ENCODE results near the gene CNTNAP4. TPM values are rescaled to one million over a fixed set of nuclear protein-coding genes. Genes with fewer than 3 reads are reported as not detected.

CNTNAP4 gene
- total RNA-seq, 1 experiment from 2014 or later = not detected

DNA sequence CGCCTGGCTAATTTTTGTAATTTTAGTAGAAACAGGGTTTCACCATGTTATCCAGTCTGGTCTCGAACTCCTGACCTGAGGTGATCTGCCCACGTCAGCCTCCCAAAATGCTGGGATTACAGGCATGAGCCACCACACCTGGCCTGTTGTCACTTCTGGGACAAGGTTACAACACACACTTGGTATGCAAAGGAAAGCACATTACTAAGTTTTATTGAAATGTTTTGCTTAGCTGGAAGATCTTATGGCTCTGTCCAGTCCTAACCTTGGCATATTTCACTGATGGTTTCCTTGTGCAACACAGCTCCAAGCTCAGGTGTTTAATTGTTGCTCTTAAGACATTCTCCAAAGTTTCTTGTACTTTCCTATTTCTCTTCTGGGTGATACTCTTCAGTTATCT is 94.2 kb downstream of the CNTNAP4 start:
- DNase-seq = no peak
- Histone ChIP-seq H3K4me3 (no peak overlapping the region), H3K9me3 (no peaks in the 10 kb centered on the region), H3K36me3 (no peaks in the 10 kb centered on the region), H3K27me3 (no peaks in the 10 kb centered on the region)

DNA sequence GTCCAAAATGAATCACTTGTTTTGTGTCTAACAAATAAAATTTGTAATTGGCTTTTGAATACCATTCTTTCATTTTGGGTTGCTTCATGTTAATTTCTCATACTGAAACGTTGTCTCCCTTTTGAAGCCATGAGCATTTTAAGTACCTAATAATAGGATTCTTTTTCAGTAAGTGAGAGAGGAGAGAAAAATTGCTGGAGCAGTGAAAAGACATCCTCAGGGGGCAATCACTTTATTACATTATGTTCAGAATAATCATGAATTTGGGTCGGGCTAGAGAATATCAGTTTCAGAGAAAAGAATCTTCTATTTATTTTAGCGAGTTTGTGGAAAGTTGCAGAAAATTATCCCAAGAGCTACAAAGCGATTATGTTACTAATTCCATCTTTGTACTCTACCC is 96.8 kb downstream of the CNTNAP4 start:
- H3K9me3 ChIP-seq = no peaks in the 10 kb centered on the region
- no peak overlapping the region for H3K4me3 ChIP-seq
- no peak for DNase-seq
- H3K27me3 ChIP-seq = no peaks in the 10 kb centered on the region
- no peaks in the 10 kb centered on the region for H3K36me3 ChIP-seq

DNA sequence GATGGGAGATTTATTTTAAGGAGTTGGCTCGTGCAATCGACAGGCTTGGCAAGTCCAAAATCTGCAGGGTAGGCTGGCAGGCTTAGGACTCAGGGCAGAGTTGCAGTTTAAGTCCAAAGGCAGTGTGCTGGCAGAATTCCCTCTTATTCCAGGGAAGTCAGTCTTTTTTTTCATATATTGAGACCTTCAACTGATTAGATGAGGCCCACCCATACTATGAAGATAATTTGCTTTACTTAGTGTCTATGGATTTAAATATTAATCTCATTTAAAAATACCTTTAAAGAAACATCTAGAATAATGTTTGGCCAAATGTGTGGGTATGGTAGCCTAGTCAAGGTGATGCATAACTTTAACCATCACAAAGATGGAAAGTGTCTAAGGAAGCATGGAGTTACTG is 99.8 kb downstream of the CNTNAP4 start:
- no peaks in the 10 kb centered on the region for H3K9me3 ChIP-seq
- no peak for DNase-seq
- H3K27me3 ChIP-seq = no peaks in the 10 kb centered on the region
- no peak overlapping the region for H3K4me3 ChIP-seq
- no peaks in the 10 kb centered on the region for H3K36me3 ChIP-seq

DNA sequence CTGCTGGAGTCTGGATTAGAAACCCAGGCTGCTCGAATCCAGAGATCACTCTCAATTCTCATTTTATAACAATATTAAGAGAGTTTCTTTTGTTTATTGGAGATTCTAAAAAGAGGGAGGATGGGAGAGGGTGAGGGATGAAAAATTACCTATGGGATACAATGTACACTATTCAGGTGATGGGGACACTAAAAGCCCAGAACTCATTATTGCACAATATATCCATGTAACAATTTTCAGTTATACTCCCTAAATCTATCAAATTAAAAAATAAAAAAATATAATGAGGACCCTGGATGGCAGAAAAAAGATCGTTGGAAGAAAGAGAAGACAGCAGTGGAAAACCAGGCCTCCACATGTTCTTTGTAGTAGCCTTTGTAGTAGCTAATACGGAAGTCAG is 100.8 kb downstream of the CNTNAP4 start:
- no peaks in the 10 kb centered on the region for H3K36me3 ChIP-seq
- H3K9me3 ChIP-seq = no peaks in the 10 kb centered on the region
- no peak overlapping the region for H3K4me3 ChIP-seq
- DNase-seq = no peak
- no peaks in the 10 kb centered on the region for H3K27me3 ChIP-seq

DNA sequence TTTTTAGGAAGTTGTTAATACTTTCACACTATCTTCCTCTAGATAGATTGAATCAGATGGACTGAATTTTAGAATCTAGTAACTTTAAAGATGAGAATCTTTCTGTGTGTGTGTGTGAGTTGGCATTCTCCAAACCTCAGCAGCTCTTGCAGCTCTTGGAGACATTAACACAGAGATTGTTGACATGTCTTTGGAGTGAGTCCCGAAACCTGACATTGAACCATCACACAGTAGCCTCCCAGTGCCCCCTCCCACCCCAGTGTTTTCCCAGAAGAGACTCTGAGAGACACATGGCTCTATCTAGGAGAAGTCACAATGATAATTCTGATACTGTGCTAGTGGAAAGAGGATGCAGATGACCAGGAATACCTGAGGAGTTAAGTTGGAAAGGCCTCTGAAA is 103.9 kb downstream of the CNTNAP4 start:
- DNase-seq = no peak
- H3K27me3 ChIP-seq = no peaks in the 10 kb centered on the region
- no peak overlapping the region for H3K4me3 ChIP-seq
- H3K9me3 ChIP-seq = no peaks in the 10 kb centered on the region
- H3K36me3 ChIP-seq = no peaks in the 10 kb centered on the region

GRCh38 chr16:76385601-76386230 is 108.5 kb downstream of the CNTNAP4 start:
- Histone ChIP-seq H3K9me3 (no peaks in the 10 kb centered on the region), H3K36me3 (no peaks in the 10 kb centered on the region), H3K4me3 (no peak overlapping the region), H3K27me3 (no peaks in the 10 kb centered on the region)
- no peak for DNase-seq

GRCh38 chr16:76386784-76387183 is 109.6 kb downstream of the CNTNAP4 start:
- Histone ChIP-seq H3K27me3 (no peaks in the 10 kb centered on the region), H3K9me3 (no peaks in the 10 kb centered on the region), H3K36me3 (no peaks in the 10 kb centered on the region), H3K4me3 (no peak overlapping the region)
- peak; percentile 43 for DNase-seq

DNA sequence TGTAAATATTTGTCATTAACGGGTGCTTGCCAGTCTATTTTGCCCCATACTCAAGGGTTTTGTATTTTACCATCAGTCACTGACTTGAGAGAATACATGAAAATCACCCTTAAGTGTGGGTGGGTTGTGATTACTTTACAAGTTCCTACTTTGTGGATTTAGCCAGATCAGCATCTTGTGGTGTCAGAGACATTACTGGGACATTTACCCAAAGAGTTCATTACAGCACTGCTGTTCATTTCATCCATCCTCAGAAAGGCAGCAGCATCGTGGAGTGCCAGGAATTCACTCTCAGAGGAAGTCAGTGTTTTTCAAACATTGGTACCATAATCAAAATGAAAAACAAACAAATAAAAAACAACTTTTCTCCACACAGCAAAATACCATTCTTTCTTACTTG is 110.8 kb downstream of the CNTNAP4 start:
- no peak for DNase-seq
- no peaks in the 10 kb centered on the region for H3K9me3 ChIP-seq
- H3K4me3 ChIP-seq = no peak overlapping the region
- no peaks in the 10 kb centered on the region for H3K36me3 ChIP-seq
- H3K27me3 ChIP-seq = no peaks in the 10 kb centered on the region

DNA sequence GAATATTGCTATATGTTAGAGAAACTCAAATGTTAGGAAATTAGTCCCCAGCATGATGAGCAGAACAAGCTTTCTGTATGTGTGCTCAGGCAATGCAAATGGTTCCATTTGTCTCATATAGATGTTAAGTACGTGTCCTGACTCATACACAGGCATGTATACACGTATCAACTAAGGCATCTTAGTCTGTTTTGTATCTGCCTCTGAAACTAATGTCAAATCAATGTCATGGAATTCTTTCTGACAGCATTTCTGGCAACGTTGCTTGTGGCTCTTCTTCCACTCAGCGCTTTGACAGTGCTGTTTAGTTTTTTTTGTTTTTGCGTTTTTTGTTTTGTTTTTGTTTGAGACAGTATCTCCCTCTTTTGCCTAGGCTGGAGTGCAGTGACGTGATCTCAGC is 111.9 kb downstream of the CNTNAP4 start:
- no peak for DNase-seq
- H3K4me3 ChIP-seq = no peak overlapping the region
- no peaks in the 10 kb centered on the region for H3K9me3 ChIP-seq
- H3K36me3 ChIP-seq = no peaks in the 10 kb centered on the region
- no peaks in the 10 kb centered on the region for H3K27me3 ChIP-seq

- Histone ChIP-seq H3K27me3 (no peaks in the 10 kb centered on the region), H3K4me3 (no peak overlapping the region), H3K36me3 (no peaks in the 10 kb centered on the region), H3K9me3 (no peaks in the 10 kb centered on the region)
- DNase-seq = no peak
These were observed 113.3 kb downstream of the CNTNAP4 start for GRCh38 chr16:76390476-76390875.

DNA sequence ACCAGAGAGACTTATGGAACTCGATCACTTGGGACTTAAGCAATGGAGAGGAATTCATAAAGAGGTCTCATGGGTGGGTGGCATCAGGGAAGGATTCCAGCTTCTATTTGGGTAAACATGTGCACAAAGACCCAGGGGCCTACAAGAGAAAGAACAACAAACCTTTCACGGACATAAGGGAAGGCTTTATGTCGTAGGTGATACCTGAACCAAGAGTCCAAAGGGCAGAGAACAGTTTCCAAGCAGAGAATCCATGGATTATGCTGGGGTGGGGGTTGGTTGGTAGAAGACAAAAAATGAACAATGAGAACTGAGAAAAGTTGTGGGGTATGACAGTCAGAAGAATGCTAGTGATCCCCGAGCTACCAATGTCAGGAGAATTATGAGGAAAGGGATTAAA is 119.8 kb downstream of the CNTNAP4 start:
- H3K36me3 ChIP-seq = no peaks in the 10 kb centered on the region
- no peaks in the 10 kb centered on the region for H3K9me3 ChIP-seq
- H3K4me3 ChIP-seq = no peak overlapping the region
- DNase-seq = no peak
- no peaks in the 10 kb centered on the region for H3K27me3 ChIP-seq

GRCh38 chr16:76409706-76410105 is 132.5 kb downstream of the CNTNAP4 start:
- Histone ChIP-seq H3K9me3 (no peaks in the 10 kb centered on the region), H3K27me3 (no peaks in the 10 kb centered on the region), H3K36me3 (no peaks in the 10 kb centered on the region), H3K4me3 (no peak overlapping the region)
- no peak for DNase-seq

- DNase-seq = no peak
- Histone ChIP-seq H3K36me3 (no peaks in the 10 kb centered on the region), H3K4me3 (no peak overlapping the region), H3K9me3 (no peaks in the 10 kb centered on the region), H3K27me3 (no peaks in the 10 kb centered on the region)
These were observed 144.4 kb downstream of the CNTNAP4 start for GRCh38 chr16:76421571-76421970.

GRCh38 chr16:76428858-76429257 is 151.7 kb downstream of the CNTNAP4 start:
- no peaks in the 10 kb centered on the region for H3K9me3 ChIP-seq
- H3K36me3 ChIP-seq = no peaks in the 10 kb centered on the region
- H3K4me3 ChIP-seq = no peak overlapping the region
- DNase-seq = peak; percentile 35
- H3K27me3 ChIP-seq = no peaks in the 10 kb centered on the region

GRCh38 chr16:76441391-76441790 is 164.2 kb downstream of the CNTNAP4 start:
- Histone ChIP-seq H3K4me3 (no peak overlapping the region), H3K27me3 (no peaks in the 10 kb centered on the region), H3K9me3 (no peaks in the 10 kb centered on the region), H3K36me3 (no peaks in the 10 kb centered on the region)
- DNase-seq = no peak

- DNase-seq = no peak
- H3K9me3 ChIP-seq = no peaks in the 10 kb centered on the region
These were observed 164.7 kb downstream of the CNTNAP4 start for GRCh38 chr16:76441876-76442275.

GRCh38 chr16:76443973-76444372 is 166.8 kb downstream of the CNTNAP4 start:
- no peaks in the 10 kb centered on the region for H3K27me3 ChIP-seq

More at GRCh38 chr16:76441876-76442275, 164.7 kb downstream of the CNTNAP4 start:
- Histone ChIP-seq H3K27me3 (no peaks in the 10 kb centered on the region), H3K4me3 (no peak overlapping the region), H3K36me3 (no peaks in the 10 kb centered on the region)

GRCh38 chr16:76444832-76445231 is 167.6 kb downstream of the CNTNAP4 start:
- Histone ChIP-seq H3K4me3 (no peak overlapping the region), H3K9me3 (no peaks in the 10 kb centered on the region), H3K27me3 (no peaks in the 10 kb centered on the region), H3K36me3 (no peaks in the 10 kb centered on the region)
- no peak for DNase-seq

More at GRCh38 chr16:76443973-76444372, 166.8 kb downstream of the CNTNAP4 start:
- DNase-seq = no peak
- Histone ChIP-seq H3K9me3 (no peaks in the 10 kb centered on the region), H3K4me3 (no peak overlapping the region), H3K36me3 (no peaks in the 10 kb centered on the region)

DNA sequence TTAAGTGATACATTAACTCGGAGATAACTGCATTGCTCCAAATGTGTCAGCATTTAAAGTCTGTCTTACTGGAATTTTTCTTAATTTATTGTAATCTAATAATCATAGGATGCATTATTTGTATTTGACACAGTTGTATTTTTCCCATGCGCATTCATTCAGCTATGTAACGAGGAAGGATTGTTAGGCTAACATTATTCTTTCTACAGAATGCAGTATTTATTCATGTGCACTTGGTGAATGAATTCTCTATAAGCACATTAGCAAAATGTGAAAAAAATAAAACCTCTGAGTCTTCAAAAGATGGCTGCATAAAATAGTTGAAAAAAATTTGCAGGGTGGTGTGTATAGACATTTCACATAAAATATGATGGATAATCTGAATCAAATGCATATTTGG is 168.6 kb downstream of the CNTNAP4 start:
- no peak overlapping the region for H3K4me3 ChIP-seq
- no peaks in the 10 kb centered on the region for H3K9me3 ChIP-seq
- no peaks in the 10 kb centered on the region for H3K27me3 ChIP-seq
- DNase-seq = no peak
- no peaks in the 10 kb centered on the region for H3K36me3 ChIP-seq

Data from MG63 (cell line).